ENCODE results near the gene MYO16. TPM values are rescaled to one million over a fixed set of nuclear protein-coding genes. Genes with fewer than 3 reads are reported as not detected.

Gene MYO16
- total and polyA plus RNA-seq, 9 donors = under 0.01 to 0.37 (median 0.16) TPM; not detected in 2

- H3K4me3 ChIP-seq = no peak overlapping the region
- no peak for DNase-seq
- intact Hi-C loops (cut with DNase I) = no loop called here
- no peak overlapping the region for H3K27ac ChIP-seq
- WGBS, 3 donors = 69 to 77% (median 74%) methylated on average over 6 of the region's 6 CpGs
- H3K4me1 ChIP-seq (ENCODE audit: insufficient read depth) = no peaks in the 10 kb centered on the region
- H3K27me3 ChIP-seq = no peaks in the 10 kb centered on the region
- H3K36me3 ChIP-seq = no peaks in the 10 kb centered on the region
- TF ChIP-seq EP300 (IDR thresholded peaks at IDR 0.05) = no peak
- no peak for TF ChIP-seq POLR2A (IDR thresholded peaks at IDR 0.05)
- no peaks in the 10 kb centered on the region for H3K9me3 ChIP-seq
Measured at GRCh38 chr13:109163037-109163379, 533.6 kb downstream of the MYO16 start.

- no peak for TF ChIP-seq CTCF (IDR thresholded peaks at IDR 0.05)
- no peak for TF ChIP-seq POLR2A (IDR thresholded peaks at IDR 0.05)
- TF ChIP-seq EP300 (IDR thresholded peaks at IDR 0.05) = no peak
- no peaks in the 10 kb centered on the region for H3K36me3 ChIP-seq
- intact Hi-C loops (cut with DNase I) = no loop called here
- H3K27ac ChIP-seq = no peak overlapping the region
- no peaks in the 10 kb centered on the region for H3K27me3 ChIP-seq
- no peak for DNase-seq
- WGBS, 3 donors = 67 to 77% (median 72%) methylated on average over 6 of the region's 6 CpGs
- H3K9me3 ChIP-seq = no peaks in the 10 kb centered on the region
- H3K4me3 ChIP-seq = no peak overlapping the region
- H3K4me1 ChIP-seq (ENCODE audit: insufficient read depth) = no peaks in the 10 kb centered on the region
Measured at GRCh38 chr13:109165417-109165904, 536.0 kb downstream of the MYO16 start.

- no peak for DNase-seq
- intact Hi-C loops (cut with DNase I) = no loop called here
- WGBS, 3 donors = 33 to 42% (median 42%) methylated on average over 2 of the region's 2 CpGs
- Histone ChIP-seq H3K27me3 (no peaks in the 10 kb centered on the region), H3K36me3 (no peaks in the 10 kb centered on the region), H3K4me3 (no peak overlapping the region), H3K4me1 (ENCODE audit: insufficient read depth) (no peaks in the 10 kb centered on the region), H3K27ac (no peak overlapping the region), H3K9me3 (no peaks in the 10 kb centered on the region)
- no peak for TF ChIP-seq EP300 (IDR thresholded peaks at IDR 0.05)
- no peak for TF ChIP-seq CTCF (IDR thresholded peaks at IDR 0.05)
- TF ChIP-seq POLR2A (IDR thresholded peaks at IDR 0.05) = no peak
Measured at GRCh38 chr13:109166804-109167203, 537.4 kb downstream of the MYO16 start.

- intact Hi-C loops (cut with DNase I) = no loop called here
- no peak for TF ChIP-seq CTCF (IDR thresholded peaks at IDR 0.05)
- TF ChIP-seq EP300 (IDR thresholded peaks at IDR 0.05) = no peak
- TF ChIP-seq POLR2A (IDR thresholded peaks at IDR 0.05) = no peak
Measured at GRCh38 chr13:109172136-109172535, 542.7 kb downstream of the MYO16 start.

GRCh38 chr13:109175666-109176065 lies 546.3 kb downstream of the MYO16 start:
- 87 to 91% (median 90%) methylated on average over 5 of the region's 5 CpGs for WGBS, 3 donors
- no peaks in the 10 kb centered on the region for H3K9me3 ChIP-seq

More at GRCh38 chr13:109172136-109172535, 542.7 kb downstream of the MYO16 start:
- Histone ChIP-seq H3K27ac (no peak overlapping the region), H3K4me1 (ENCODE audit: insufficient read depth) (no peaks in the 10 kb centered on the region), H3K36me3 (no peaks in the 10 kb centered on the region), H3K9me3 (no peaks in the 10 kb centered on the region), H3K4me3 (no peak overlapping the region), H3K27me3 (no peaks in the 10 kb centered on the region)
- 83 to 86% (median 86%) methylated on average over 2 of the region's 2 CpGs for WGBS, 3 donors
- DNase-seq = no peak

More at GRCh38 chr13:109175666-109176065, 546.3 kb downstream of the MYO16 start:
- intact Hi-C loops (cut with DNase I) = no loop called here
- no peaks in the 10 kb centered on the region for H3K27me3 ChIP-seq
- DNase-seq = no peak
- H3K27ac ChIP-seq = no peak overlapping the region
- TF ChIP-seq CTCF (IDR thresholded peaks at IDR 0.05) (no peak), POLR2A (IDR thresholded peaks at IDR 0.05) (no peak), EP300 (IDR thresholded peaks at IDR 0.05) (no peak)
- no peaks in the 10 kb centered on the region for H3K4me1 ChIP-seq (ENCODE audit: insufficient read depth)
- no peak overlapping the region for H3K4me3 ChIP-seq
- no peaks in the 10 kb centered on the region for H3K36me3 ChIP-seq

All from ovary (tissue), 9 donors.